ENCODE data around the gene KLHL9. TPM values are rescaled to one million over a fixed set of nuclear protein-coding genes. Genes with fewer than 3 reads are reported as not detected.

KLHL9 gene
- total RNA-seq, 2 donors from 2014 or later = 10.2 to 15.3 TPM

GRCh38 chr9:21311889-21312288, 23.3 kb downstream of the KLHL9 start:
- Histone ChIP-seq H3K27ac (no peak overlapping the region), H3K4me3 (no peak overlapping the region), H3K27me3 (no peaks in the 10 kb centered on the region), H3K4me1 (no peaks in the 10 kb centered on the region), H3K9me3 (no peaks in the 10 kb centered on the region), H3K36me3 (replicated peaks in 1 of 2; ENCODE audit: insufficient read depth in 1 of 2, low read depth in 2 of 2) (no peaks in the 10 kb centered on the region)
- DNase-seq = no peak
- TF ChIP-seq, protein P1, sequence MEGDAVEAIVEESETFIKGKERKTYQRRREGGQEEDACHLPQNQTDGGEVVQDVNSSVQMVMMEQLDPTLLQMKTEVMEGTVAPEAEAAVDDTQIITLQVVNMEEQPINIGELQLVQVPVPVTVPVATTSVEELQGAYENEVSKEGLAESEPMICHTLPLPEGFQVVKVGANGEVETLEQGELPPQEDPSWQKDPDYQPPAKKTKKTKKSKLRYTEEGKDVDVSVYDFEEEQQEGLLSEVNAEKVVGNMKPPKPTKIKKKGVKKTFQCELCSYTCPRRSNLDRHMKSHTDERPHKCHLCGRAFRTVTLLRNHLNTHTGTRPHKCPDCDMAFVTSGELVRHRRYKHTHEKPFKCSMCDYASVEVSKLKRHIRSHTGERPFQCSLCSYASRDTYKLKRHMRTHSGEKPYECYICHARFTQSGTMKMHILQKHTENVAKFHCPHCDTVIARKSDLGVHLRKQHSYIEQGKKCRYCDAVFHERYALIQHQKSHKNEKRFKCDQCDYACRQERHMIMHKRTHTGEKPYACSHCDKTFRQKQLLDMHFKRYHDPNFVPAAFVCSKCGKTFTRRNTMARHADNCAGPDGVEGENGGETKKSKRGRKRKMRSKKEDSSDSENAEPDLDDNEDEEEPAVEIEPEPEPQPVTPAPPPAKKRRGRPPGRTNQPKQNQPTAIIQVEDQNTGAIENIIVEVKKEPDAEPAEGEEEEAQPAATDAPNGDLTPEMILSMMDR (IDR thresholded peaks at IDR 0.05) = no peak
- no peak for TF ChIP-seq POLR2A (IDR thresholded peaks at IDR 0.05)
- intact Hi-C loops (cut with DNase I) = no loop called here
- WGBS, 2 donors = 59 to 76% methylated on average over 1 of the region's 1 CpG
- ATAC-seq = no peak

- TF ChIP-seq, protein P1 (IDR thresholded peaks at IDR 0.05) = no peak
- TF ChIP-seq POLR2A (IDR thresholded peaks at IDR 0.05) = no peak
- intact Hi-C loops (cut with DNase I) = no loop called here
- Histone ChIP-seq H3K27ac (no peak within 1 kb of the TSS), H3K9me3 (no peaks in the 10 kb centered on the region), H3K36me3 (replicated peaks in 1 of 2; ENCODE audit: insufficient read depth in 1 of 2, low read depth in 2 of 2) (no peaks in the 10 kb centered on the region), H3K4me3 (no peak within 1 kb of the TSS), H3K27me3 (no peaks in the 10 kb centered on the region), H3K4me1 (no peaks in the 10 kb centered on the region)
- ATAC-seq (no peak), DNase-seq (no peak)
- 64 to 67% methylated on average over 2 of the region's 2 CpGs for WGBS, 2 donors
These were observed 30.0 kb downstream of the KLHL9 start, which contains the start of gene IFNA5 for GRCh38 chr9:21305213-21305612. TSS of gene IFNA5 (minus strand) at chr9:21305313. CDS start at chr9:21305256, 57 bp downstream.

DNA sequence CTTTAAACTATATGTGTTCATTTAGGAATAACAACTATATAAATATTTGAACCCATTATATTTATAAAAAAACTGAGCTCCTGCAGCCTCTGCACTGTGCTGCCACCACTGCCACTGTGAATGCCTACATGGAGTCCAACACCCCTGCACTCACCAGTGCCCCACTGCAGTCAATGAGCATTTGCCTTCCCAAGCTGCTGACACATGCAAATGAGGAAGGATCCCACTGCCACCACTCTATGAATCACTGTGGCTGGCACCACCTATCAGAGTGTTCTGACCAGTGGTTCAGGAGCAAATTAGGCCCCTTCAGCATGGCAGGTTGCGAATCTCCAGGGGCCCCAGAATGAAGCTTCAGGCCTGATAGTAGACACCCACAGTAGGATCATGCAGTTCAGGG, 39.2 kb downstream of the KLHL9 start:
- Histone ChIP-seq H3K9me3 (no peaks in the 10 kb centered on the region), H3K27ac (no peak overlapping the region), H3K36me3 (replicated peaks in 1 of 2; ENCODE audit: insufficient read depth in 1 of 2, low read depth in 2 of 2) (no peaks in the 10 kb centered on the region), H3K4me1 (no peaks in the 10 kb centered on the region), H3K4me3 (no peak overlapping the region), H3K27me3 (no peaks in the 10 kb centered on the region)
- ATAC-seq = no peak
- WGBS, 2 donors = 81% methylated on average over 1 of the region's 1 CpG; no CpG with 5 or more reads in 1 of the 2 donors
- DNase-seq = no peak
- intact Hi-C loops (cut with DNase I) = no loop called here
- TF ChIP-seq, protein P1 (IDR thresholded peaks at IDR 0.05) = no peak
- TF ChIP-seq POLR2A (IDR thresholded peaks at IDR 0.05) = no peak

- intact Hi-C loops (cut with DNase I) = no loop called here
- no peak overlapping the region for H3K27ac ChIP-seq
These were observed 40.2 kb downstream of the KLHL9 start for GRCh38 chr9:21294904-21295538.

More at GRCh38 chr9:21294904-21295538, 40.2 kb downstream of the KLHL9 start:
- H3K27me3 ChIP-seq = no peaks in the 10 kb centered on the region
- TF ChIP-seq, protein P1 (IDR thresholded peaks at IDR 0.05) = no peak
- no peak for TF ChIP-seq POLR2A (IDR thresholded peaks at IDR 0.05)
- no peak overlapping the region for H3K4me3 ChIP-seq
- H3K36me3 ChIP-seq (replicated peaks in 1 of 2; ENCODE audit: insufficient read depth in 1 of 2, low read depth in 2 of 2) = no peaks in the 10 kb centered on the region
- ATAC-seq (no peak), DNase-seq (no peak)
- no peaks in the 10 kb centered on the region for H3K4me1 ChIP-seq
- WGBS, 2 donors = 46 to 50% methylated on average over 6 of the region's 6 CpGs
- no peaks in the 10 kb centered on the region for H3K9me3 ChIP-seq
